Measurements from ENCODE around the gene RABGAP1. TPM values are rescaled to one million over a fixed set of nuclear protein-coding genes. Genes with fewer than 3 reads are reported as not detected.
A peak's percentile ranks its signal among the peaks of the same experiment; 100 is the strongest.
"Not testable (repeated sequence)": the region's sequence is repeated elsewhere in the genome, so short reads cannot be mapped to it uniquely, and the experiment has no call there.

The RABGAP1 gene
- 19.0 TPM for polyA plus RNA-seq

GRCh38 chr9:122940749-122941581 lies at the start of gene RABGAP1:
RABGAP1 (plus strand) TSS chr9:122941020; CDS start chr9:122957060, 16,040 bp downstream.
- Mint-ChIP-seq H3K4me3 (peak within 1 kb of the TSS; percentile 83 to 99 (median 93)), H3K9me3 (no peaks in the 10 kb centered on the region), H3K27ac (peak within 1 kb of the TSS; percentile 74 to 94 (median 87)), H3K27me3 (no peaks in the 10 kb centered on the region), H3K36me3 (peaks cover 2% of the 10 kb centered on the region), H3K4me1 (peaks cover 16 to 30% (median 26%) of the 10 kb centered on the region in 3 donors)

GRCh38 chr9:122897969-122898368 lies 42.9 kb upstream of the RABGAP1 start:
- peaks cover 3% of the 10 kb centered on the region for H3K36me3 Mint-ChIP-seq
- no peak overlapping the region for H3K27ac Mint-ChIP-seq
- no peak overlapping the region for H3K4me3 Mint-ChIP-seq
- H3K9me3 Mint-ChIP-seq, result no peaks in the 10 kb centered on the region
- peaks cover 18 to 21% (median 19%) of the 10 kb centered on the region in 3 donors for H3K4me1 Mint-ChIP-seq
- no peaks in the 10 kb centered on the region for H3K27me3 Mint-ChIP-seq

GRCh38 chr9:122900791-122901190 lies 40.0 kb upstream of the RABGAP1 start:
- H3K27ac Mint-ChIP-seq, result peak overlapping the region in 2 of 3 donors; percentile 10 to 62
- H3K4me1 Mint-ChIP-seq, result peaks cover 33 to 40% (median 35%) of the 10 kb centered on the region in 3 donors
- H3K9me3 Mint-ChIP-seq, result no peaks in the 10 kb centered on the region
- peaks cover 3% of the 10 kb centered on the region for H3K36me3 Mint-ChIP-seq
- H3K27me3 Mint-ChIP-seq, result no peaks in the 10 kb centered on the region
- H3K4me3 Mint-ChIP-seq, result peak overlapping the region; percentile 24 to 91 (median 68)

- Mint-ChIP-seq H3K36me3 (peaks cover 3% of the 10 kb centered on the region), H3K9me3 (no peaks in the 10 kb centered on the region), H3K4me3 (peak overlapping the region; percentile 90 to 97 (median 94)), H3K4me1 (peaks cover 27 to 37% (median 32%) of the 10 kb centered on the region in 3 donors), H3K27ac (peak overlapping the region; percentile 93 to 100 (median 96)), H3K27me3 (no peaks in the 10 kb centered on the region)
Measured at GRCh38 chr9:122904466-122904822, 36.4 kb upstream of the RABGAP1 start.

- peak within 1 kb of the TSS; percentile 96 to 100 (median 98) for H3K27ac Mint-ChIP-seq
- peaks cover 3% of the 10 kb centered on the region for H3K36me3 Mint-ChIP-seq
- no peaks in the 10 kb centered on the region for H3K27me3 Mint-ChIP-seq
- no peaks in the 10 kb centered on the region for H3K9me3 Mint-ChIP-seq
- peaks cover 23 to 32% (median 28%) of the 10 kb centered on the region in 3 donors for H3K4me1 Mint-ChIP-seq
- H3K4me3 Mint-ChIP-seq, result peak within 1 kb of the TSS; percentile 90 to 99 (median 96)
Measured at GRCh38 chr9:122904823-122905710, 35.8 kb upstream of the RABGAP1 start, which contains the start of gene RC3H2. RC3H2 (minus strand) TSS chr9:122905359; CDS start chr9:122897509, 7,850 bp downstream.

- not testable (repeated sequence) for H3K36me3 Mint-ChIP-seq, H3K27me3 Mint-ChIP-seq, H3K9me3 Mint-ChIP-seq
- peak overlapping the region in 1 of 3 donors; percentile 100 for H3K27ac Mint-ChIP-seq
- peaks cover 19 to 27% (median 26%) of the 10 kb centered on the region in 3 donors for H3K4me1 Mint-ChIP-seq
- peak overlapping the region in 2 of 4 donors; percentile 68 to 80 for H3K4me3 Mint-ChIP-seq
Measured at GRCh38 chr9:122906122-122906521, 34.7 kb upstream of the RABGAP1 start.

GRCh38 chr9:122912671-122912963 lies 28.2 kb upstream of the RABGAP1 start:
- peak overlapping the region; percentile 96 to 99 (median 98) for H3K4me3 Mint-ChIP-seq
- H3K4me1 Mint-ChIP-seq, result peaks cover 14 to 18% (median 16%) of the 10 kb centered on the region in 3 donors
- no peaks in the 10 kb centered on the region for H3K9me3 Mint-ChIP-seq
- H3K27ac Mint-ChIP-seq, result peak overlapping the region; percentile 76 to 99 (median 92)
- no peaks in the 10 kb centered on the region for H3K27me3 Mint-ChIP-seq
- H3K36me3 Mint-ChIP-seq, result peaks cover 6% of the 10 kb centered on the region

GRCh38 chr9:122912964-122913673 lies 27.7 kb upstream of the RABGAP1 start, which contains the start of gene ZBTB6:
ZBTB6 (minus strand) TSS chr9:122913323; CDS start chr9:122912072, 1,251 bp downstream.
- Mint-ChIP-seq H3K9me3 (no peaks in the 10 kb centered on the region), H3K4me1 (peaks cover 14 to 18% (median 14%) of the 10 kb centered on the region in 3 donors), H3K27ac (peak within 1 kb of the TSS; percentile 76 to 99 (median 92)), H3K36me3 (peaks cover 6% of the 10 kb centered on the region), H3K27me3 (no peaks in the 10 kb centered on the region), H3K4me3 (peak within 1 kb of the TSS; percentile 96 to 99 (median 98))

- Mint-ChIP-seq H3K36me3 (peaks cover 6% of the 10 kb centered on the region), H3K9me3 (no peaks in the 10 kb centered on the region), H3K27me3 (no peaks in the 10 kb centered on the region)
Measured at GRCh38 chr9:122918310-122918709, 22.5 kb upstream of the RABGAP1 start.

GRCh38 chr9:122922713-122923112 lies 18.1 kb upstream of the RABGAP1 start:
- H3K27ac Mint-ChIP-seq, result no peak overlapping the region
- no peaks in the 10 kb centered on the region for H3K9me3 Mint-ChIP-seq
- peaks cover 12% of the 10 kb centered on the region for H3K36me3 Mint-ChIP-seq
- H3K4me3 Mint-ChIP-seq, result no peak overlapping the region
- no peaks in the 10 kb centered on the region for H3K27me3 Mint-ChIP-seq
- peaks cover 10 to 24% (median 15%) of the 10 kb centered on the region in 3 donors for H3K4me1 Mint-ChIP-seq

More at GRCh38 chr9:122918310-122918709, 22.5 kb upstream of the RABGAP1 start:
- Mint-ChIP-seq H3K4me3 (no peak overlapping the region), H3K4me1 (peaks cover 1 to 14% (median 4%) of the 10 kb centered on the region in 3 donors), H3K27ac (no peak overlapping the region)

- H3K27me3 Mint-ChIP-seq, result no peaks in the 10 kb centered on the region
- peaks cover 12% of the 10 kb centered on the region for H3K36me3 Mint-ChIP-seq
Measured at GRCh38 chr9:122923947-122924346, 16.9 kb upstream of the RABGAP1 start.

GRCh38 chr9:122929796-122930354 lies 10.9 kb upstream of the RABGAP1 start:
- Mint-ChIP-seq H3K27me3 (no peaks in the 10 kb centered on the region), H3K4me3 (no peak overlapping the region), H3K36me3 (peaks cover 4% of the 10 kb centered on the region), H3K4me1 (peaks cover 12 to 17% (median 14%) of the 10 kb centered on the region in 3 donors), H3K27ac (no peak overlapping the region), H3K9me3 (no peaks in the 10 kb centered on the region)

More at GRCh38 chr9:122923947-122924346, 16.9 kb upstream of the RABGAP1 start:
- H3K9me3 Mint-ChIP-seq, result no peaks in the 10 kb centered on the region
- peaks cover 10 to 24% (median 15%) of the 10 kb centered on the region in 3 donors for H3K4me1 Mint-ChIP-seq
- peak overlapping the region in 2 of 3 donors; percentile 8 to 28 for H3K27ac Mint-ChIP-seq
- H3K4me3 Mint-ChIP-seq, result peak overlapping the region in 3 of 4 donors; percentile 3 to 13 (median 4)

- no peak overlapping the region for H3K4me3 Mint-ChIP-seq
- no peaks in the 10 kb centered on the region for H3K9me3 Mint-ChIP-seq
- peaks cover 5% of the 10 kb centered on the region for H3K36me3 Mint-ChIP-seq
- H3K27me3 Mint-ChIP-seq, result no peaks in the 10 kb centered on the region
- no peak overlapping the region for H3K27ac Mint-ChIP-seq
- H3K4me1 Mint-ChIP-seq, result peaks cover 12 to 17% (median 17%) of the 10 kb centered on the region in 3 donors
Measured at GRCh38 chr9:122930541-122931225, 10.1 kb upstream of the RABGAP1 start.

All from IgD-negative memory B cell (primary cell).